GM21447 (cell line): Measurements from ENCODE around the gene PRPF19.

Experiments used
- ATAC-seq: cut with Tn5 transposase; IDR thresholded peaks from one replicate; pipeline ENCODE4 v1.9.1; 2021; ENCODE audit not compliant: unreplicated experiment

Gene PRPF19

GRCh38 chr11:60924110-60924905, 17.9 kb upstream of the PRPF19 start, which contains the start of gene TMEM132A:
TMEM132A (plus strand) TSS chr11:60924460; CDS start chr11:60924634, 174 bp downstream.
- no peak for ATAC-seq

DNA sequence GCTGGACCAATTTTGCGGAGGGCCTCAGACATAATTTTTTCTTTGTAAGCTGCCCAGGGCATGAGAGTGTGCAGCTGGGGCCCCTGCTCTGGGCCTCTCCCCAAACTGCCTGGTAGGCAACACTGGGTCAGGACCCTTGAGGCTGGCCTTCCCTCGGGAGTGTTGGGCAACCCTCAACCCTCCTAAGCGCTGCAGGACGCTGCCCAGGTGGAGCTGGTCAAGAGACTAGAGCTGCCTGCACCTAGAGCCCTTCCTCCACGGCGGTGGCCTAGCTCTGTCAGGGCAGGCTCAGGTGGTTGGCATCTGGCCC, 17.4 kb upstream of the PRPF19 start:
- no peak for ATAC-seq

GRCh38 chr11:60923326-60923725, 16.9 kb upstream of the PRPF19 start:
- ATAC-seq, result no peak

- no peak for ATAC-seq
Measured at GRCh38 chr11:60922906-60923305, 16.5 kb upstream of the PRPF19 start.

DNA sequence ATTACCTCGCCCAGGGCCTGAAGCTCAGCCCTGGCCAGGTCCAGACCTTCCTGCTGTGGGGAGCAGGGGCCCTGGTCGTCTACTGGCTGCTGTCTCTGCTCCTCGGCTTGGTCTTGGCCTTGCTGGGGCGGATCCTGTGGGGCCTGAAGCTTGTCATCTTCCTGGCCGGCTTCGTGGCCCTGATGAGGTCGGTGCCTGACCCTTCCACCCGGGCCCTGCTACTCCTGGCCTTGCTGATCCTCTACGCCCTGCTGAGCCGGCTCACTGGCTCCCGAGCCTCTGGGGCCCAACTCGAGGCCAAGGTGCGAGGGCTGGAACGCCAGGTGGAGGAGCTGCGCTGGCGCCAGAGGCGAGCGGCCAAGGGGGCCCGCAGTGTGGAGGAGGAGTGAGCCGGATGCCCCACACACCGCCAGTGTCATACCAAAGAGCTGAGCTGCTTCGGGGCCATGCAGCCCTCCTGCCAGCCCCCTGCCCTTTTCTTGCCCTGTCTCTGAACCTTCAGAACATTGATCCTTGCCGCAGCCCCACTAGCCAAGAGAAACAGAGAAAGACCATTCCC, 15.5 kb upstream of the PRPF19 start:
- no peak for ATAC-seq

DNA sequence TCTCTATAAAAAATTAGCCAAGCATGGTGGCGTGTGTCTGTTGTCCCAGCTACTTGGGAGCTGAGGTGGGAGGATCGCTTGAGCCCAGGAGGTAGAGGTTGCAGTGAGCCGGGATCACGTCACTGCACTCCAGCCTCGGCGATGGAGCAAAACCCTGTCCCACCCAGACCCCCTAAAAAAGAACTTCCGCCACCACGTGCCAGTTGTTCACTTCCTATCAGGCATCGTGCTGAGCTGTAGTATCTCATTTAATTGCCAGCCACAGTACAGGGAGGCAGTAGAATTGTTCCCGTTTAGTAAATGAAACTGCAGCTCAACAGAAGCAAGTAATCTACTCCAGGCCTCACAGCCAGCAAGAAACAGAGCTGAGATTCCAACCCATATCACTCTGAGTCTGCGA, 14.9 kb upstream of the PRPF19 start:
- ATAC-seq, result no peak

DNA sequence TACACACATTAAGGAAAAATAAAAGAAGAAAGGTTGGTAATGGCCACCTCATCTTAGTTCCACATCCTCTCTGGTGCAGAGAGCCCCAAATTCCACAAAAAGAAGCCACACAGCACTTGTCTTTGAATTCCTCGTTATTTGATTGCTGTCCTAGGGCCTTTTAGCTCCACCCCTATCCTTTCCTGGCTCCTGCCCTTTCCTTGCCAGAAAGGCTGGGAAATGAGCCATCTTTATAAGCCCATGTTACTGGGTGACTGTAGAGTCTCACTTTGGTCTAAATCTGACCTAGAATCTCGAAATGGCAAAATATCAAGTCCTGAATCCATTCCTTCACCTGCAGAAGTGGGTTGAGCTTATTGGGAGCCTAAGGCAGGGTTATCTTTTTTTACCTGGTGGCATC, 13.6 kb upstream of the PRPF19 start:
- ATAC-seq, result no peak

- no peak for ATAC-seq
Measured at GRCh38 chr11:60919320-60919719, 12.9 kb upstream of the PRPF19 start.

- ATAC-seq, result no peak
Measured at GRCh38 chr11:60918939-60919265, 12.5 kb upstream of the PRPF19 start.

DNA sequence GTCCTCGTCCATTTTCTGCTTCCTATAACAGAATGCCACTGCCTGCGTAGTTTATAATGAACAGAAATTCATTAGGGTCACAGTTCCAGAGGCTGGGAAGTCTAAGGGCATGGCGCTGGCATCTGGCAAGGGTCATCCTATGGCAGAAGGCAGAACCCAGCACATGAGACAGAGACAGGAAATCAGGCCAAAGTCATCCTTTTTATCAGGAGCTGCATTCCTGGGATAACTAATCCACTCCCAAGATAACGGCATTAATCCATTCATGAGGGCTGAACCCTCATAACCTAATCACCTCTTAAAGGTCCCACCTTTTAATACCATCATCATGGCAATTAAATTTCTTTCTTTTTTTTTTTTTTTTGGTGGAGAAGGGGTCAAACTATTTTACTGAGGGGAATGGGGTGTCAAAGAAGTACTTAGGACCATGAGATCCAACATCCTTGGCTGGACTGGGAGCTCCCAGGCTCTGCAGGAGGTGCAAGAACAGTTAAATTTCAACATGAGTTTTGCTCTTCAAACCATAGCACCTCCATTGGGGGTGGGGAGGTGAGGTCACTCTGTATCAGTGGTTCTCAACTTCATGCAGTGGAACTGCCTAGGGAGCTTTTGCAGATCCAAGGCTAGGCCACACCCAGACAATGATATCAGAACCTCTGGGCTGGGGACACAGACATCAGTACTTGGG, 12.0 kb upstream of the PRPF19 start:
- ATAC-seq, result no peak

GRCh38 chr11:60917267-60917666, 10.9 kb upstream of the PRPF19 start:
- no peak for ATAC-seq

DNA sequence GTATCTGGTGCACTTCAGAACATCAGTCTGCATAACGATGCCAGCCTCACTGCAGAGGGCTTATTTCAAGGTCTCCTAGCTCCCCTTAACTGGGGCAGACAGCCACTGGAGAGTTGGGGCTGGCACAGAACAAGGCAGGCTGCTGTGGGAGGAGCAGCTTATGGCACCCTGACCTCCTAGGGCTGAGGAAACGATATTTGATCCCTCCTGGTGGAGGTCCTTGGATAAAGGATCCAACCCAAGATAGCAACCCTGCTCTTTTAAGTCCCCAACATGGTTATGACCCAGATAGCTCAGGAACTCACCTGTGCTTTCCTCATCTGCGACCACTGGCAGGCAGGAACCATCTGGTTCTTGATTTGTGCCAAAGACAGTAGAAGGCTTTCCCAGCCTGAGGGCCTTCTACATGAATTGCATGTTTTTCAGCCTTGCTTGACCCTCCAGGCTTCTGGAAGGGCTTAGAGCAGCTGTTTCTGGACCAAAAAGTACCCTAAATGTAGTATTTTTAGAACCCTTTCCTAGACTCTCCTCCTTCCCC, 10.4 kb upstream of the PRPF19 start:
- ATAC-seq, result no peak

DNA sequence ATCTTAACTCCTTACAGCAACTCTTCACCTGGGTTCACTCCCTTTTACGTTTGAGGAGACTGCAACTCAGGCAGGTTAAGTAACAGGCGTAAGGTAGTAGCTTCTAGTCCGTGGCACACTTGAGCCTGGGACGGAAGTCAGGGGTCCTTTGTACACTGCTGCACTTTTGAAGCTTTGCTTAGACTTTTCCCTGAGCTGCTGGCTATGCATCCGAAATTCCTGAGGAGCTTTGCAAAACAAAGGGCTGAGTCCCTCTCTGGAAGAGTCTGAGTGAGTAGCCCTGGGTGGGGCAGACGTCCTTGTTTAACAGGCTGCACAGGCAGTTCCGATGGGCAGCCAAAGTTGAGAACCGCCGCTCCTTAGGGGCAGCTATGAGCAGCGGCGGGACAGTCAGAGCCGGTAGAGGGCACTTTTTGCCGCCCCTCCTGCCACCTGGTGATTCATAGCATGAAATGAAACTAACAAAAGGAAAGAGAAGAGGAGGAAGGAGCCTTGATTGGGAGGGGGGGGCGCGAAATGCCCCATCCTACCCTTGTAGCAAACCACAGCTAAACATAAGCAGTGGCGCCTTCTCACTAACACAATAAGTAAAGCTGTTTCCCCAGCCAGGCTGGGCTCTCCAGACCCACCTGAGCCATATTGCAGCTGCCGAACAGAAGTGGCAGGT, 9.0 kb upstream of the PRPF19 start:
- ATAC-seq, result peak; percentile 48

DNA sequence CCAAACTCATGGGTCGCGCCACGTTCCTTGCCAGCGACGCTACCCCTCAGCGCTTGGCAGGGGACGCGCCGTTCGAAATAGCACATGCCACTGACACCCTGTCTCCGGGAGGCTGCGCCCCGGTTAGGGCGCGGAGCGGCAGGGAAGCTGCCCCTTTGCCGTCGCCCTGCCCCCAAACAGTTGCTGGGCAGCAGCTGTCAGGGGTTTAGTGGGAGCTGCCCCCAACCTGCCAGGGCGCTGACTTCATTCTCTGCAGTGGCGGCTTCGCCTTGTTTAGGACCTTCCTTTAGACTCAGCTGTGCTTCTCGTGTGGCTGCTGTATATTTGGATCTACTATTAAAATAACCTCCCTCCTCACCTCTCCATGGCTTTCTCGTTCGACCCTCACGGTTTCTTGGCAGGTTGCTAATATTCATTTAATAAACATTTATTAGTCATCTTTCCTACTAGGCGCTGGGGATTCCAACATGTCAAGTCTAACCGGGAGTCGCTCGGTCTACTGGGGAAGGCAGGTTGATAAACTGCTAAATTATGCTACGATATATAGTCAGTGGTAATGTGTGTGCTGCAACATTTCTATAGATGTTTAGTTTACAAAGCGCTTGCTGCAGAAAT, 8.4 kb upstream of the PRPF19 start:
- peak; percentile 0 for ATAC-seq

DNA sequence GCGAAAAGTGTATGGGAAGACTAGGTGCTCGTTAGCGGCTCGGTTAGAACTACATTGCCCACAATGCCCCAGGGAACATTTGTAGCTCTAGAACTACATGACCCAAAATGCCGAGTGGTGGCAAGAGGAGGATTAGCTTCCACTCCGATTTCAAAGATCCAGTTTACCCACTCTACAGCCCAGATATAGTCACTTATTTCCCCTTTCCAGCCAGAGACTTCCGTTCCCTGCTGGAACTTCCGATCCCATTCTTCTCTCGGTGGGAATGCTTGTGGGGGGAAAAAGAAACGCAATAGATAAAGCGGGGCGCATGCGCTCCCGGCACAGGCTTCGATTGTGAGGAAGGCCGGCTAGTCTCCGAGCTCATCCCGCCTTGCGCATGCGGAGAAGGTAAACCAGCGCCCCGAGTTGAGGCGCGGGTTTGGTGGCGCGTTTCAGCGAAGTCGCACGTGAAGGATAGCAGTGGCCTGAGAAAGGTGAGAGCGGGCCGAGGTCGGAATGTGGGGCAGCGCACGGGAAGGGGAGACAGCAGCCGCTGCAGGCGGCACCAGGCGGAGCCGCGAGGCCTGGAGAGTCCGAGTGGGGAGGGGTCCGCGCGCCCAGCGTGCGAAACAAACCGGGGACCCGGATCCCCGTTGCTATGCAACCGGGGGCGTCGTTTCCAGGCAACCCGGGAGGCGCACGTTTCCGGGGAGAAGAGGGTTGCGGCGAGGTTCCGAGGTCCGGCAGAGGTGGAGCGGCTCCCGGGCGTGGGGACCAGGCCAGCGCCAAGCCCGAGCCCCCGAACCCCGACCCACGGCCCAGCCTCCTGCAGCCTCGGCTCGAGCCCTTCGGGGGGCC, 7.6 kb upstream of the PRPF19 start, which contains the start of gene TMEM109:
TMEM109 (plus strand) TSS at position 366 of the 840 bp plus-strand sequence. CDS start 5,536 bp downstream, outside the sequence.
- peak; percentile 37 for ATAC-seq

- no peak for ATAC-seq
Measured at GRCh38 chr11:60912851-60913528, 6.6 kb upstream of the PRPF19 start.

DNA sequence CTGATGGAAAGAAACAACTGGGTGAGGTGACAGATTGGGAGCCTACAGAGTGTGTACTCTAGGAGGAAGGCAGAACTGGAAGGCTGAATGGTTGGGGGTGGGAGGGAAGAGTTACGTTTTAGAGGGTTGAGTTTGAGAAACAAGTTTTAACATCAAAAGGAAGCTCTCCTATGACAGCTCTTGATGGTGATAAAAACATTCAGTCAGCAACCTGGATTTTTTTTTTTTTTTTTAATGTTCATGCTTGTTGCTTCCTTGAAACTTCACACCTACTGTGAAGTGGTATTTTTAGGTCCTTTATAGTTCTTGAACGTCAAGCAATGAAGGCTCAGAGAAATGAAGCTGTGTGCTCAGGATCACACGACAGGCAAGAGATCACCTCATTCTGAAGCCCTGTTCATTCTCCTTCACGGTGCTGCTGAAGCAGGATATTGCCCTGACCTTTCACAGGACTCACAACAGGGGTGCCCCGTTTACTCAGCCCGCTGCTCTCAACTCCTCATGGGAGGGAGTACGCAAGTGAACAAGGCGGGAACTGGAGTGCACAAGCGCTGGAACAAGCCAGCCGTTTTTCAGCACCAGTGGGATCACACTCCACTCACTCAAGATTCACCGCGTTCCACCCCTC, 6.0 kb upstream of the PRPF19 start:
- ATAC-seq, result no peak

DNA sequence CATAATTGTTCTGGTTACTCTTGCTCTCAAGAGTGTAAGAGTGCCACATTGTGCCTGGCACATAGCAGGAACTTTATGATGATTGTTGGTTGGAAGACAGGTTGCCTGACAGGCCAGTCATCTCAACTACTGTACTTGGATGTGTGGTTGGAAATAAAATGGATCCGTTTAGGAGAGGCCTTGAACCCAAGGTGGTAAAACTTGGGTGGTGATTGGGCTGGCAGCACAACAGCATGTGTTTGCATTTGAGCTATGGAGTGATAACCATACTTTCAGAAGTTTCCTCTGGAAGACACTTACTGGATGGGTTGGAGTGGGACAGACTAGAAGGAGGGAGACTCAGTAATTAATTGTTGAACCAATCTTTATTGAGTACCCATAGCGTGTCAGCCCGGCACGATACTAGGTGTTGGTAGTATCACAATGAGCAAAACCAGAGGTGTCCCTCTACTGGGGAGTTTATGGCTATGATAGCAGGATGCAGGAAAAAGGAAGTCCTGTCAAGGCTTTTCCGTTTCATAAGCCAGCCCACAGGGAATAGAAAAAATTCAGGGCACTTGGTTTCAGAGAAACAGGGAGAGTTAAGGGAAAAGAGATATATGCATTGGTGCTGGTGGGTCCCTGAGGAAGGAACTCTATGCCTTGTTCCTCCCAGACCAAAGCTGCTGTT, 4.5 kb upstream of the PRPF19 start:
- ATAC-seq, result no peak

DNA sequence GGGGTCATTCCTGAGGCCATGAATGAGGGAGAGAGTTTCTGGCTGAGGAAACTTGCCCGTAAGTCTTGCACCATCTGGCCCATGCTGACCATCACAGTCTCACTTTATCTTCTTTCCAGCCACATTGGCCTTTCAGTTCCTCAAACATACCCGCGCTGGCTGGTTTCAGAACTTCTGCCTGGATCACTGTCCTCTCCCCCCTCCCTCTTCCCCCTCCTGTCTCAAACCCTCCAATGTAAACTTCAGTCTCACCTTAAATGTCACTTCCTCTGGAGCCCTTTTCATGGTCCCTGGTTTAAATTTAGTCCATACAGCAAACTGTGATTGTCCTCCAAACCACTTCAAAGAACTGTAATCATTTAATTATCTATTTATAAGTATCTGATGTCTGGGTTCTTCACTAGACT, 3.9 kb upstream of the PRPF19 start:
- ATAC-seq, result peak; percentile 40
